CD4-positive, alpha-beta T cell treated with Interleukin-17A for 1 hour (primary cell): ENCODE measurements around the gene TMEM223.
"Not testable (repeated sequence)": the region's sequence is repeated elsewhere in the genome, so short reads cannot be mapped to it uniquely, and the experiment has no call there.

Experiments
- DNase-seq: peaks from one replicate; pipeline ENCODE4 v3.0.0-alpha.2; 2020

Gene TMEM223

GRCh38 chr11:62791501-62792201 lies at the start of gene TMEM223:
TSS of gene TMEM223 (minus strand) at chr11:62792006. CDS start at chr11:62791994, 12 bp downstream.
- peak; percentile 91 for DNase-seq

- peak; percentile 89 for DNase-seq
Measured at GRCh38 chr11:62840721-62841360, 49.0 kb upstream of the TMEM223 start.

- peak; percentile 95 for DNase-seq
Measured at GRCh38 chr11:62839050-62839945, 47.5 kb upstream of the TMEM223 start, which contains the start of gene WDR74. TSS of gene WDR74 (minus strand) at chr11:62839590. CDS start at chr11:62839570, 20 bp downstream.

- no peak for DNase-seq
Measured at GRCh38 chr11:62835336-62835735, 43.5 kb upstream of the TMEM223 start.

- no peak for DNase-seq
Measured at GRCh38 chr11:62832336-62833234, 40.8 kb upstream of the TMEM223 start, which contains the start of gene TEX54. TSS of gene TEX54 (minus strand) at chr11:62832841.

GRCh38 chr11:62831520-62832335 lies 39.9 kb upstream of the TMEM223 start, which contains the start of gene STX5:
TSS of gene STX5 (minus strand) at chr11:62832051. CDS start at chr11:62831243, 808 bp downstream.
- DNase-seq, result peak; percentile 99

- no peak for DNase-seq
Measured at GRCh38 chr11:62830904-62831519, 39.2 kb upstream of the TMEM223 start.

- not testable (repeated sequence) for DNase-seq
Measured at GRCh38 chr11:62828130-62828529, 36.3 kb upstream of the TMEM223 start.

- no peak for DNase-seq
Measured at GRCh38 chr11:62823677-62824076, 31.9 kb upstream of the TMEM223 start.

- DNase-seq, result no peak
Measured at GRCh38 chr11:62817129-62817528, 25.3 kb upstream of the TMEM223 start.

GRCh38 chr11:62816557-62816956 lies 24.8 kb upstream of the TMEM223 start:
- DNase-seq, result no peak

GRCh38 chr11:62811659-62812058 lies 19.9 kb upstream of the TMEM223 start:
- no peak for DNase-seq

- DNase-seq, result no peak
Measured at GRCh38 chr11:62810748-62811147, 18.9 kb upstream of the TMEM223 start.

GRCh38 chr11:62806611-62807121 lies 14.9 kb upstream of the TMEM223 start:
- DNase-seq, result no peak

GRCh38 chr11:62805961-62806441 lies 14.2 kb upstream of the TMEM223 start:
- peak; percentile 53 for DNase-seq

- peak; percentile 96 for DNase-seq
Measured at GRCh38 chr11:62805076-62805892, 13.5 kb upstream of the TMEM223 start, which contains the start of gene NXF1. TSS of gene NXF1 (minus strand) at chr11:62805440. CDS start at chr11:62805356, 84 bp downstream.

- DNase-seq, result no peak
Measured at GRCh38 chr11:62804310-62805075, 12.7 kb upstream of the TMEM223 start.

GRCh38 chr11:62801071-62801470 lies 9.3 kb upstream of the TMEM223 start:
- no peak for DNase-seq
